Kidney epithelial cell (primary cell): ENCODE results near the gene GPR137B. TPM values are rescaled to one million over a fixed set of nuclear protein-coding genes. Genes with fewer than 3 reads are reported as not detected.

Source experiments
- DNase-seq: peaks from one replicate; pipeline ENCODE4 v3.0.0-alpha.2; 2010; ENCODE audit warnings: low read depth
- H3K27me3 ChIP-seq: 2 replicates; pipeline ENCODE4 v1.6.0; 2011; ENCODE audit warnings: low read length; ENCODE audit not compliant: control insufficient read depth, insufficient read depth
- H3K36me3 ChIP-seq: 2 replicates; pipeline ENCODE4 v1.5.1; 2011; ENCODE audit warnings: low read length; ENCODE audit not compliant: control insufficient read depth, insufficient read depth
- H3K4me3 ChIP-seq: 2 replicates; pipeline ENCODE4 v1.5.1; 2011; ENCODE audit warnings: low read depth, mild to moderate bottlenecking, control low read depth, low read length
- CTCF ChIP-seq: IDR thresholded peaks from 2 replicates; pipeline ENCODE4 v1.5.1; 2011; ENCODE audit warnings: mild to moderate bottlenecking, moderate library complexity, low read length, control low read depth, inconsistent platforms; ENCODE audit not compliant: insufficient read depth, poor library complexity, severe bottlenecking
- total RNA-seq: library from RNA; depleted of rRNA; stranded (reverse); fragments of >200 nt; gene quantifications from 2 replicates; pipeline ENCODE4 v1.2.3, GENCODE V29; 2015

GPR137B gene
- total RNA-seq, 1 donor from 2014 or later, result 26.8 TPM

DNA sequence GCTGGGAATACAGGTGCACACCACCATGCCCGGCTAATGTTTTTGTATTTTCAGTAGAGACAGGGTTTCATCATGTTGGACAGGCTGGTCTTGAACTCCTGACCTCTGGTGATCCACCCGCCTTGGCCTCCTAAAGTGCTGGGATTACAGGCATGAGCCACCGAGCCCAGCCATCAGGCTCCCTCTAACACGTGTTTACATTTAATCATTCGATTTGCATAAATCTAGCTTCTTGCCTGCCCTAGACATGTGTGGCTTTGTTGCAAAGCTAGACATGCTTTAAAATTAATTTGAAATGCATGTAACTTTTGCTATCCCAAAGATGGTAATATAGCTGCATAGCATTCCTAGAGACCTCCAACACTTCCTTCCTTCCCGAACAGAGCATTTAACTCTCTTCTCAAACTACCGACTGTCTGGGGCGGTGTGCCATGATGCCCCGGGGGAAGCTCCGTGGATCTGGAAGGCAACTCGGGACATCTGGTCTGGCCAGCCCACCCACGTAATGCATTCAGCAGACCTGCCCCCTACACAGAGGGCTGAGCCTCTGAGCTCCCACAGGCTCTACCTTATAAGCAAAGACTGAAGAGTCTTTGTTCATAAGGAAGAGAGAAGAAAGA lies 42.9 kb upstream of the GPR137B start:
- DNase-seq, result no peak

DNA sequence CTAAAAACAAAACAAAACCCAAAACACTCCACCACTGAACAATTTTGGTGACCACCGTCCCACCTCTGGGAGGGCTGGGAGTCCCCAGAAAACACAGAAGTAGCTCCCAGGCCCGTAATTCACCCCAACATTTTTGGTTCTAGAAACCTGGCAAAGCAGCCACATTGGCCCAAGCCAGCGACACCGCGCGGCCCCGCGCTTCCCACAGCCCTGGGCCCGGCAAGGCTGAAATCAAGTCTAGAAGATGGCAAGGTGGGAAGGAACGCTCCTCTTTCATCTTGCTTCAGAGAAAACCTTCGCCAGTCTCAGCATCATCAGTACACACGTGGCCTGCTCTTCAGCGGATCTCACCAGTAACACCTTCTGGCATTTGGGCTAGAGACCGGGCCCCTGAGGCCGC lies 41.5 kb upstream of the GPR137B start:
- TF ChIP-seq CTCF, result no peak
- H3K36me3 ChIP-seq, result no peaks in the 10 kb centered on the region
- no peak for DNase-seq
- no peaks in the 10 kb centered on the region for H3K27me3 ChIP-seq
- H3K4me3 ChIP-seq, result no peak overlapping the region

More for the DNA sequence above, 42.9 kb upstream of the GPR137B start:
- Histone ChIP-seq H3K27me3 (no peaks in the 10 kb centered on the region), H3K4me3 (no peak overlapping the region), H3K36me3 (no peaks in the 10 kb centered on the region)
- TF ChIP-seq CTCF, result no peak

GRCh38 chr1:236101233-236102200 lies 40.8 kb upstream of the GPR137B start:
- Histone ChIP-seq H3K27me3 (no peaks in the 10 kb centered on the region), H3K36me3 (no peaks in the 10 kb centered on the region), H3K4me3 (no peak overlapping the region)
- no peak for TF ChIP-seq CTCF
- no peak for DNase-seq

DNA sequence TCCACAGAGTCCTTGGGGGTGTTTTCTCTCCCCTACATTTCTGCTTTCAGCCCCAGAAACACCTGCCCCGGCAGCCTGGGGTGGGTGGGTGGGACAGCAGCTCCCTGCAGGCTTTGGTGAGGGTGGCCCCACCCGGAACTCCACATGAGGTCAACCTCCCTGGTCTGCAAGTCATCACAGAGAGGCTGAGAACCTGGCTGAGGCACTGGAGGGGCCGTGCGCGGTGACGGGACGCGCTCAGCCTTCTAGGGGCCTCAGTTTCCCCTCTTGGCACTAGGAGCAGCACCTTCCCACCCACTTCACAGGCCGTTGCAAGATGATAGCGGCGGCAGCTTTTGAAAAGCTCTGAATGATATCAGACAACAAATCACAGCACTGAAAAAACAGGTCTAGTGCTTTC lies 39.7 kb upstream of the GPR137B start:
- no peak overlapping the region for H3K4me3 ChIP-seq
- no peak for TF ChIP-seq CTCF
- DNase-seq, result no peak
- no peaks in the 10 kb centered on the region for H3K27me3 ChIP-seq
- no peaks in the 10 kb centered on the region for H3K36me3 ChIP-seq

DNA sequence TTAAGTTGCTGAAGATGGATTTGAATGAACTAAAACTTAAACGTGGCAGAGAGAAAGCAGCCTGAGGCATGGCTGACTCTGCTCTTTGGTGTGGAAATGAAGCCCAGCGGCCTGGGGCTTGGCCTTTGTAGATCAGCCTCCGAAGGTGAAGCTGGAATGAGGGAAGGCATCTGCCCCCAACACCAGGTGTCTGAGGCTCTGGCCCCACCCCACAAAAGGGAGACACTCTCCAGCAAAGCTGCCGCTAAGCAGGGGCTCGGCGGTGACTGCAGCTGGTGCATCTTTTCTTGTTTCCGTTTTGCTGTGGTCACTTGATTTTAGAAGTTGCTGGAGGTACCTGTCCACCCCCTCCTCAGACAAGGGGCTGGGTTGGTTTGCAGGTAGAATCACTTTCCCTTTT lies 39.3 kb upstream of the GPR137B start:
- no peak overlapping the region for H3K4me3 ChIP-seq
- no peak for DNase-seq
- TF ChIP-seq CTCF, result no peak
- no peaks in the 10 kb centered on the region for H3K27me3 ChIP-seq
- H3K36me3 ChIP-seq, result no peaks in the 10 kb centered on the region
